Thymus (tissue), 11 donors: ENCODE results near the gene PLEKHB1. TPM values are rescaled to one million over a fixed set of nuclear protein-coding genes. Genes with fewer than 3 reads are reported as not detected.
"Not testable (repeated sequence)": the region's sequence is repeated elsewhere in the genome, so short reads cannot be mapped to it uniquely, and the experiment has no call there.

Experiments used
- DNase-seq, 9 donors: peaks; one replicate each; pipeline ENCODE4 v3.0.0-alpha.2; 2013; ENCODE audit warnings: low spot score in 9 of 9, low read depth in 6 of 9, missing footprints in 1 of 9
- H3K27ac ChIP-seq, 2 donors: one replicate each; pipeline ENCODE4 v1.5.1; 2013; ENCODE audit warnings: control low read depth in 1 of 2, low read depth in 1 of 2, low read length in 1 of 2, mild to moderate bottlenecking in 1 of 2, moderate library complexity in 1 of 2
- H3K27me3 ChIP-seq, 2 donors: one replicate each; pipeline ENCODE4 v1.5.1; 2013; ENCODE audit warnings: low read length in 1 of 2; ENCODE audit not compliant: control insufficient read depth in 2 of 2, insufficient read depth in 1 of 2
- H3K36me3 ChIP-seq, 2 donors: one replicate each; pipeline ENCODE4 v1.5.1; 2013; ENCODE audit warnings: low read length in 1 of 2, mild to moderate bottlenecking in 1 of 2, moderate library complexity in 1 of 2; ENCODE audit not compliant: control insufficient read depth in 2 of 2, insufficient read depth in 2 of 2
- H3K4me1 ChIP-seq, 2 donors: one replicate each; pipeline ENCODE4 v1.5.1; 2013; ENCODE audit warnings: low read length in 2 of 2; ENCODE audit not compliant: control insufficient read depth in 2 of 2, insufficient read depth in 2 of 2
- H3K4me3 ChIP-seq, 2 donors: one replicate each; pipeline ENCODE4 v1.5.1; 2013; ENCODE audit warnings: low read length in 2 of 2, control low read depth in 1 of 2, mild to moderate bottlenecking in 1 of 2
- H3K9me3 ChIP-seq, 2 donors: one replicate each; pipeline ENCODE4 v1.5.1; 2013; ENCODE audit warnings: low read length in 1 of 2, mild to moderate bottlenecking in 1 of 2; ENCODE audit not compliant: control insufficient read depth in 2 of 2, insufficient read depth in 1 of 2
- WGBS: extraction: QIAGEN DNeasy Blood & Tissue Kit; methylation state at CpG from one replicate; pipeline ENCODE4 v1.1.7; 2013; 5-methylcytosine and 5-hydroxymethylcytosine counted together
- polyA plus RNA-seq: library from polyadenylated mRNA; stranded (reverse); fragments of 200-250 nt; gene quantifications from one replicate; pipeline ENCODE4 v1.2.3, GENCODE V29; 2013
- total RNA-seq: library from RNA; stranded (reverse); fragments of 120-200 nt; gene quantifications from one replicate; pipeline ENCODE4 v1.2.4, GENCODE V29; 2013
- donor health status: healthy.

The PLEKHB1 gene
- total and polyA plus RNA-seq, 2 donors: 4.7 to 6.1 TPM

DNA sequence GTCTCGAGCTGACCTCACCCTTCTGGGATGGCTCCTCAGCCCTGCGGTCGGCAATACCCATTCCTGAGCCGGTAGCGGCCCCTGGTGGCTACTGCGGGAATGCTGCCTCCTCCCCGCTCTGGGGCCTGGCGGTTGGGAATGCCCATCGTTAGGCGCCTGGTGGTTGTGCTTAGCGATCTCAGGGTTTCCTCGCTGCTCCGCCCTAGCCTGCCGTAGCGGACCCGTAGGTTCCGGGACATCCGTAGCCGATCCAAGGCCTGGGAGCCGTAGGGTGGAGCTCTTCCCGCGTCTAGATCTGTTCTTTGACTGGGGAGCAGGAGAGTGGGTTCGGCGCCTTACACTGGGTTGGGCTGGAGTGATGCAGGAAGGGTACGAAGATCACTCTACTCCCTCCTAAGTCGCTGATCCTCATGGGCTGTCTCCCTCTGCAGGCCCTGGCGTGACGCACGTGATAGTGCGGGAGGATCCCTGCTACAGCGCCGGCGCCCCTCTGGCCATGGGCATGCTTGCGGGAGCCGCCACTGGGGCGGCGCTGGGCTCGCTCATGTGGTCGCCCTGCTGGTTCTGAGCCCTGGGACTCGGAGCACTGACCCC is 14.8 kb downstream of the PLEKHB1 start:
- DNase-seq: peak; percentile 62 to 88 (median 72)
- Histone ChIP-seq H3K4me1 (peaks cover 3 to 12% of the 10 kb centered on the region in 2 donors), H3K27me3 (peaks cover 2 to 12% of the 10 kb centered on the region in 2 donors), H3K27ac (no peak overlapping the region), H3K9me3 (no peaks in the 10 kb centered on the region), H3K4me3 (peak overlapping the region; percentile 23 to 30), H3K36me3 (no peaks in the 10 kb centered on the region)
- 6% methylated on average over 40 of the region's 40 CpGs for WGBS

- Histone ChIP-seq H3K36me3 (no peaks in the 10 kb centered on the region), H3K4me1 (peaks cover 3 to 12% of the 10 kb centered on the region in 2 donors), H3K27me3 (peaks cover 2 to 12% of the 10 kb centered on the region in 2 donors), H3K4me3 (no peak overlapping the region), H3K27ac (no peak overlapping the region), H3K9me3 (no peaks in the 10 kb centered on the region)
- WGBS: 98% methylated on average over 3 of the region's 3 CpGs
- DNase-seq: no peak
These were observed 16.2 kb downstream of the PLEKHB1 start for GRCh38 chr11:73662445-73663157.

- Histone ChIP-seq H3K27me3 (peaks cover 2 to 12% of the 10 kb centered on the region in 2 donors), H3K4me1 (peaks cover 3 to 12% of the 10 kb centered on the region in 2 donors), H3K9me3 (no peaks in the 10 kb centered on the region), H3K27ac (no peak overlapping the region), H3K4me3 (no peak overlapping the region), H3K36me3 (no peaks in the 10 kb centered on the region)
- 97% methylated on average over 3 of the region's 3 CpGs for WGBS
- no peak for DNase-seq
These were observed 17.5 kb downstream of the PLEKHB1 start for GRCh38 chr11:73663604-73664495.

GRCh38 chr11:73664877-73665276 is 18.5 kb downstream of the PLEKHB1 start:
- H3K4me1 ChIP-seq: peaks cover 3 to 12% of the 10 kb centered on the region in 2 donors
- no peak for DNase-seq
- H3K36me3 ChIP-seq: no peaks in the 10 kb centered on the region
- H3K9me3 ChIP-seq: no peaks in the 10 kb centered on the region
- no peak overlapping the region for H3K27ac ChIP-seq
- H3K27me3 ChIP-seq: peaks cover 2 to 12% of the 10 kb centered on the region in 2 donors
- H3K4me3 ChIP-seq: no peak overlapping the region

DNA sequence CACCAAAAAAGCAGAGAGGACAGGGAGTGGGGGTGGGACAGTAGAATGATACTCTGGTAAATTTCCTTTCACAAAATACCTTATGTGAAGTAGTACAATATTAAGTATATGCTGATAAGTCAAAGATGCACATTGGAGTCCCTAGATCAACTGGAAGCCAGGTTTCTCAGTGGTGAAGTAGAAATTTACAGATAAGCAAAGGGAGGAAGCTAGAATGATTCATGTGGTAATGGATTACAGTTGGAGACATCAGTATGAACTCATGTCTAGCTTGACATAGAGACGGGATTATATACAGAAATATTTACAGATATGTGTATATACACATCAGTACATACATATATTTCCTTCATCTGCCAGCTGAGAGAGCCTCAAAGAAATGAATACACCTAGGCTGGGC is 21.5 kb downstream of the PLEKHB1 start:
- no peaks in the 10 kb centered on the region for H3K36me3 ChIP-seq
- no peak for DNase-seq
- no peaks in the 10 kb centered on the region for H3K4me1 ChIP-seq
- 45% methylated on average over 1 of the region's 1 CpG for WGBS
- no peak overlapping the region for H3K27ac ChIP-seq
- no peaks in the 10 kb centered on the region for H3K9me3 ChIP-seq
- H3K27me3 ChIP-seq: no peaks in the 10 kb centered on the region
- no peak overlapping the region for H3K4me3 ChIP-seq

DNA sequence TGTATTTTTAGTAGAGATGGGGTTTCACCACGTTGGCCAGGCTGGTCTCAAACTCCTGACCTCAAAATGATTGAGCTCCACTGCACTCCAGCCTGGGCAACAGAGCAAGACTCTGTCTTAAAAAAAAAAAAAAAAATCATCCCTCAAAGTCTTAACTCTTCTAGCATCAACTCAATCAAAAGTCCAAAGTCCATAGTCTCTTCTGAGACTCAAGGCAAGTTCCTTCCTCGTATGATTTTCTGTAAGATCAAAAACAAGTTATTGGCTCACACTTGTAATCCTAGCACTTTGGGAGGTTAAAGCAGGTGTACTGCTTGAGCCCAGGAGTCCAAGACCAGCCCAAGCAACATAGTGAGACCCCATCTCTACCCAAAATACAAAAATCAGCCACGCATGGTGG is 24.4 kb downstream of the PLEKHB1 start:
- 93% methylated on average over 3 of the region's 3 CpGs for WGBS
- H3K27me3 ChIP-seq: no peaks in the 10 kb centered on the region
- no peak for DNase-seq
- no peaks in the 10 kb centered on the region for H3K9me3 ChIP-seq
- H3K27ac ChIP-seq: no peak overlapping the region
- H3K4me1 ChIP-seq: no peaks in the 10 kb centered on the region
- peaks cover 4 to 5% of the 10 kb centered on the region in 2 donors for H3K36me3 ChIP-seq
- no peak overlapping the region for H3K4me3 ChIP-seq

- no peaks in the 10 kb centered on the region for H3K4me1 ChIP-seq
- WGBS: 96% methylated on average over 6 of the region's 6 CpGs
- no peak for DNase-seq
These were observed 25.3 kb downstream of the PLEKHB1 start for GRCh38 chr11:73671701-73672100.

DNA sequence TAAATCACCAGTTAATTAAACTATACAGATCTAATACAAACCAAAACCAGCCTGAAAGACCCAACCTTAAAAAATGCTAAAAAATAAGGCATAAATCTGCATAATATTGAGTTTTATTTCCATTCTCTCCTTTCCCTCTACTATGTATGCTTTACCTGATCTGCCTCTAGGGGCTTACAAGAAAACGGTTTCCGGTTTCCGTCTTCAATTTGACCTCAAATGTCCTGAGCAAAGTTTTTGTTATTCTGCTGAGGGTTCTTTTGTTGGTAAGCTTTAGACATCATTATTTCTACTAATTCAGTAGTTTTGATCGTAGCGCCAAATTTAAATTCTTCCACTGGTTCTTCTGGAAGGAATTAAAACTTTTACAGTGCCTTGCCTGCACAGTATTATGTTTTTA is 30.2 kb downstream of the PLEKHB1 start:
- H3K27ac ChIP-seq, DNase-seq, H3K4me1 ChIP-seq, H3K9me3 ChIP-seq, H3K4me3 ChIP-seq, H3K27me3 ChIP-seq: not testable (repeated sequence)
- peaks cover 10 to 19% of the 10 kb centered on the region in 2 donors for H3K36me3 ChIP-seq
- 97% methylated on average over 5 of the region's 5 CpGs for WGBS

More at GRCh38 chr11:73671701-73672100, 25.3 kb downstream of the PLEKHB1 start:
- H3K9me3 ChIP-seq: no peaks in the 10 kb centered on the region
- H3K36me3 ChIP-seq: peaks cover 4 to 5% of the 10 kb centered on the region in 2 donors
- no peak overlapping the region for H3K27ac ChIP-seq
- H3K27me3 ChIP-seq: no peaks in the 10 kb centered on the region
- no peak overlapping the region for H3K4me3 ChIP-seq

GRCh38 chr11:73680687-73681086 is 34.3 kb downstream of the PLEKHB1 start:
- no peak for DNase-seq
- no peak overlapping the region for H3K27ac ChIP-seq
- H3K36me3 ChIP-seq: peaks cover 11 to 22% of the 10 kb centered on the region in 2 donors
- H3K4me3 ChIP-seq: no peak overlapping the region
- no peaks in the 10 kb centered on the region for H3K9me3 ChIP-seq
- no peaks in the 10 kb centered on the region for H3K4me1 ChIP-seq
- WGBS: 93% methylated on average over 2 of the region's 2 CpGs
- H3K27me3 ChIP-seq: no peaks in the 10 kb centered on the region
